ENCODE data around the gene MNX1.

Gene MNX1

DNA sequence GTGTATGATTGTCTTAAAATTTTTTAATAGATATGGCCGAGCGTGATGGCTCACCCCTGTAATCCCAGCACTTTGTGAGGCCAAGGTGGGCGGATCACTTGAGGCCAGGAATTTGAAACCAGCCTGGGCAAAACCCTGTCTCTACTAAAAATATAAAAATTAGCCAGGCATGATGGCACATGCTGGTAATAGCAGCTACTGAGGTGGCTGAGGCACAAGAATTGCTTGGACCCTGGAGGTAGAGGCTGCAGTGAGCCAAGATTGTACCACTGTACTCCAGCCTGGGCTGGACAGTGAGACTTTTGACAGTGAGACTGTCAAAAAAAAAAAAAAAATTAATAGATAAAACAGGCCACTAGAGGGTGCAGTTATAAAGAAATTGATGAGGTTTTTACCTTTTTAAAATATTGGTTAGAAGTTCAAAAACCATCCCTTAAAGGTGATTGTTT, 40.5 kb downstream of the MNX1 start:
- DNase-seq (ENCODE audit: low read depth), result peak; percentile 72
- peaks cover 55% of the 10 kb centered on the region for H3K36me3 ChIP-seq (ENCODE audit: control insufficient read depth, insufficient read depth, low read length, severe bottlenecking)
- H3K9me3 ChIP-seq (ENCODE audit: control insufficient read depth, low read length), result no peaks in the 10 kb centered on the region
- H3K4me3 ChIP-seq (ENCODE audit: low read length), result no peak overlapping the region
- no peak overlapping the region for H3K9ac ChIP-seq (ENCODE audit: low read length)
- H3K27me3 ChIP-seq (replicated peaks; ENCODE audit: control insufficient read depth, insufficient read depth, low read length), result no peaks in the 10 kb centered on the region
- no peaks in the 10 kb centered on the region for H3K4me1 ChIP-seq (ENCODE audit: control insufficient read depth, insufficient read depth, low read length)

DNA sequence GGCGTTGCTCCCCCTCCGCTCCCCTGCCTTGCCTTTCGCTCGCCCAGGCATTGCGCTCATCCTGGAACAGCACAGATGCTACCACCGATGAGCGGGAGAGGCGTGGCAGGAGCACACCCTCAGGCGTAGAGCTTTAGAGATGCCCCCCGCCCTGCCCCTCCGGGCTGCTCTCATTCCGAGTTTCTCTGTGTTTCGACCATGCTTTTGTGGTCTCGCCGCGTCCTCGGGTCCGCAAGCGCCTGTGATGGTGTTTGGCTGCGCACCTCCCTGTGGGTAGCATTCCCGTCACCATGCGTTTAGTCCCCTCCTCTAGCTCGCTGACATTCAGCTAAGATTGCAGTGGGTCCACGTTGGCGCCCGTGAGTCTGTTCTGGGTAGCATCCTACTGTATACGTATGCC, 42.3 kb downstream of the MNX1 start:
- H3K36me3 ChIP-seq (ENCODE audit: control insufficient read depth, insufficient read depth, low read length, severe bottlenecking), result peaks cover 73% of the 10 kb centered on the region
- no peaks in the 10 kb centered on the region for H3K27me3 ChIP-seq (replicated peaks; ENCODE audit: control insufficient read depth, insufficient read depth, low read length)
- no peaks in the 10 kb centered on the region for H3K9me3 ChIP-seq (ENCODE audit: control insufficient read depth, low read length)
- no peak overlapping the region for H3K9ac ChIP-seq (ENCODE audit: low read length)
- no peak for DNase-seq (ENCODE audit: low read depth)
- no peak overlapping the region for H3K4me3 ChIP-seq (ENCODE audit: low read length)
- H3K4me1 ChIP-seq (ENCODE audit: control insufficient read depth, insufficient read depth, low read length), result no peaks in the 10 kb centered on the region

DNA sequence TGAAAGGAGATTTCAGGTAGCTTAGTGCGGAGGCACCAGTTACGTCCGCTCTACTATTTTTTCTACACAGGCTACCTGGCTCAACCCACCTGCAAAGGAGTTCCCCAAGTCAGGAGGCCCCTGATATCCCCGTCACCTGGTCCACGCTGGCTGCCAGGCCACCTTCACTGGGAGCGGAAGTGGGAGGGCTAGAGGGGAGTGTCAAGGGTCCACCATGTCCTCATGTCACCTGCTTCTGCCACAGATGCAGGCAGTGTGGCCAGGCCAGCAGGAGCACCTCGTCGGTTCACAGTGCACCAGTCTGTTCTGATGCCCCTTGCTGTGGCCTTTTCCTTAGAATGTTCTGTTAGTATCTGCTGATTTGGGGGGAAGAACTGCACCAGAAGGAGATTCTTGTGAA, 44.1 kb downstream of the MNX1 start:
- DNase-seq (ENCODE audit: low read depth), result no peak
- Histone ChIP-seq H3K4me3 (ENCODE audit: low read length) (no peak overlapping the region), H3K9me3 (ENCODE audit: control insufficient read depth, low read length) (no peaks in the 10 kb centered on the region), H3K36me3 (ENCODE audit: control insufficient read depth, insufficient read depth, low read length, severe bottlenecking) (peaks cover 83% of the 10 kb centered on the region), H3K9ac (ENCODE audit: low read length) (no peak overlapping the region), H3K27me3 (replicated peaks; ENCODE audit: control insufficient read depth, insufficient read depth, low read length) (no peaks in the 10 kb centered on the region), H3K4me1 (ENCODE audit: control insufficient read depth, insufficient read depth, low read length) (no peaks in the 10 kb centered on the region)

DNA sequence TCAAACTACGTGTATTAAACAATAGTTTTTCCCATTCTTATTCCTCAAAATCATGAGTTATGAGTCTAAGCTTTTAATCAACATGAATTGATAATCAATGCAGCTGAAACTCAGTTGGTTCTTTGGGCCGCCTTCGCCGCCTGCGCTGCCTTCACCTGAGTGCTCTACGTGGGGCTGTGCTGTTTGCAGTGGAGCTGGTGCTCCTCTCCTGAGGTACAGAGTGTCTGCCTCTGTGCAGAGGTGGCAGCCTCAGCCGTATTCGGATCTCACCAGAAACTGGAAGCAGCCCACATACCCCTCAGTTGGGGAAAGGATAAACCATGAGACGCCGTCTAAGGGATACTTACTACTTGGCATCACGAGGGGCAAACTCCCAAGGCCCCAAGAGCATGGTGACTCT, 45.5 kb downstream of the MNX1 start:
- no peak for DNase-seq (ENCODE audit: low read depth)
- no peak overlapping the region for H3K4me3 ChIP-seq (ENCODE audit: low read length)
- no peaks in the 10 kb centered on the region for H3K4me1 ChIP-seq (ENCODE audit: control insufficient read depth, insufficient read depth, low read length)
- peaks cover 86% of the 10 kb centered on the region for H3K36me3 ChIP-seq (ENCODE audit: control insufficient read depth, insufficient read depth, low read length, severe bottlenecking)
- H3K9me3 ChIP-seq (ENCODE audit: control insufficient read depth, low read length), result no peaks in the 10 kb centered on the region
- no peaks in the 10 kb centered on the region for H3K27me3 ChIP-seq (replicated peaks; ENCODE audit: control insufficient read depth, insufficient read depth, low read length)
- no peak overlapping the region for H3K9ac ChIP-seq (ENCODE audit: low read length)

DNA sequence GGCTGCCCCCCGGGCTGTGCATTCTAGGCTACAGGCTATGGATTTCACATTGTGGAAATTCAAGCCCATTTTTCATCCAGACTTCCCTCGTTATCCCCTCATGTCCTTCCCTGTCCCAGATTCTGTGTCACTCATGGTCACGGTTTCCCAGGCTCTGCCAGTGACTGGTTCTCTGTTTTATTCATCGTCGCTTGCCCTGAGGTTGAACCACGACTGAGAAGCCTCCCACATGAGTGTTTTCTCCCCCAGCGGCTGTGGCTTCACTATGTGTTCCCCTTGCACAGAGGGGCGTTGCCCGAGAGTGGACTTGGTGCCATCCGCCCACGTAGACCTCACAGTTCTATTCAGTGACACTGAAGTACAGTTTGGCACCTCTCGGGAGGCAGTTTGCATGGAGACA, 47.0 kb downstream of the MNX1 start:
- no peaks in the 10 kb centered on the region for H3K4me1 ChIP-seq (ENCODE audit: control insufficient read depth, insufficient read depth, low read length)
- H3K9ac ChIP-seq (ENCODE audit: low read length), result no peak overlapping the region
- peaks cover 87% of the 10 kb centered on the region for H3K36me3 ChIP-seq (ENCODE audit: control insufficient read depth, insufficient read depth, low read length, severe bottlenecking)
- no peak overlapping the region for H3K4me3 ChIP-seq (ENCODE audit: low read length)
- H3K27me3 ChIP-seq (replicated peaks; ENCODE audit: control insufficient read depth, insufficient read depth, low read length), result no peaks in the 10 kb centered on the region
- no peak for DNase-seq (ENCODE audit: low read depth)
- no peaks in the 10 kb centered on the region for H3K9me3 ChIP-seq (ENCODE audit: control insufficient read depth, low read length)

DNA sequence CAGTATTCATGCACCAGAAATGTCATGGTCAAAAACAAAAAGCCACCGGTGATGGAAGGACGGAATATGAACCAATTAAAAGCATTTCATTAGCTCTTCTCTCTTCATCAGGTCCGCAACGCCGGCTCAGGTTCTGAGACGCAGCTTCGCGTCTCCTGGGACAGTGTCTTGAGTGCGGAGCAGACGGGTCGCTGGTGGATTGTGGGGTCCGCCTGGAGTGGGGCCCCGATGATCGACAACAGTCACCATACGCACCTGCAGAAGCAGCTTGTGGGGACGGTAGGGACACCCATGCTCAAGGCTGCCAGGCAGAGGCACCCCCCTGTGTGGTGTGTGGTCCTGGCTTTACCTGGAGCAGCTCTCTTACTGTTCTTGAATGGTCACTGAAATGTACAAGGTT, 47.6 kb downstream of the MNX1 start:
- no peak overlapping the region for H3K9ac ChIP-seq (ENCODE audit: low read length)
- no peaks in the 10 kb centered on the region for H3K9me3 ChIP-seq (ENCODE audit: control insufficient read depth, low read length)
- H3K36me3 ChIP-seq (ENCODE audit: control insufficient read depth, insufficient read depth, low read length, severe bottlenecking), result peaks cover 91% of the 10 kb centered on the region
- no peaks in the 10 kb centered on the region for H3K27me3 ChIP-seq (replicated peaks; ENCODE audit: control insufficient read depth, insufficient read depth, low read length)
- no peak for DNase-seq (ENCODE audit: low read depth)
- no peak overlapping the region for H3K4me3 ChIP-seq (ENCODE audit: low read length)
- no peaks in the 10 kb centered on the region for H3K4me1 ChIP-seq (ENCODE audit: control insufficient read depth, insufficient read depth, low read length)

DNA sequence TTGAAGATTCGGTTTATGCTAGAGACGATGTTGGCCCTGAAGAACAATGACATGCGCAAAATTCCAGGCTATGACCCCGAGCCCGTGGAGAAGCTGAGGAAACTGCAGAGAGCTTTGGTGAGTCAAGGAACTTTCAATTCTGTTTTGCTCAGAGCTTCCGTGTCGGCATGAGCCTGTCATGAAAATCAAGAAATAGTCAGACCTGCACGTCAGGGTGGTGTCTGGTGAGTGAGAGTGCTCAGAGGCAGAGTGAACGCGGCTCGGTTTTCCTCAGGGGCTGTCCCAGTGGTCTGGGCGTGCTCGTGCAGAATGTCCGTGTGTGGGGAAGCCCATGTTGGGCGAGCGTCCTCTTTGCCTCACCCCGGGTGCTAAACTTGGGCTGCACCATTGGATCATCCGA, 48.3 kb downstream of the MNX1 start:
- Histone ChIP-seq H3K4me1 (ENCODE audit: control insufficient read depth, insufficient read depth, low read length) (no peaks in the 10 kb centered on the region), H3K9ac (ENCODE audit: low read length) (no peak overlapping the region), H3K27me3 (replicated peaks; ENCODE audit: control insufficient read depth, insufficient read depth, low read length) (no peaks in the 10 kb centered on the region), H3K9me3 (ENCODE audit: control insufficient read depth, low read length) (no peaks in the 10 kb centered on the region), H3K4me3 (ENCODE audit: low read length) (no peak overlapping the region), H3K36me3 (ENCODE audit: control insufficient read depth, insufficient read depth, low read length, severe bottlenecking) (peaks cover 89% of the 10 kb centered on the region)
- no peak for DNase-seq (ENCODE audit: low read depth)

DNA sequence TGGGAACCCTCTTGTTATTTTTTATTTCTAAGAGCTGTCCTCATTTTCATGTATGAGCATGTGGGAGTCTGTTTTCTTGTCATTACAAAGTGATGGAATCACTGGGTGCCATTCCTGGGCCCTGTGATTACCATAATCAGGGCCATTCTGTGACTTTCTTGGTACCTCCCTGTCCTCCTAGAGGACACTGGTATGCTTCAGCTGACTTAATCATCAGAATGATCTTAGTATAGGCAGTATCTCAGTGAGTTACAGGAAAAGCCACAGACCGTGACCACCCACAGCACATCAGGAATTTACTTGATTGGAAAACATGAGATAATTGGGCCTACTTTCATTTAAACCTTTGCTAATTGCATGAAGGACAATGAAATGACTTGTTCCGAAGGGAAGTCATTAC, 53.7 kb downstream of the MNX1 start:
- peak; percentile 17 for DNase-seq (ENCODE audit: low read depth)
- Histone ChIP-seq H3K36me3 (ENCODE audit: control insufficient read depth, insufficient read depth, low read length, severe bottlenecking) (peaks cover 80% of the 10 kb centered on the region), H3K9me3 (ENCODE audit: control insufficient read depth, low read length) (no peaks in the 10 kb centered on the region), H3K4me1 (ENCODE audit: control insufficient read depth, insufficient read depth, low read length) (peaks cover 5% of the 10 kb centered on the region), H3K27me3 (replicated peaks; ENCODE audit: control insufficient read depth, insufficient read depth, low read length) (no peaks in the 10 kb centered on the region), H3K9ac (ENCODE audit: low read length) (no peak overlapping the region), H3K4me3 (ENCODE audit: low read length) (no peak overlapping the region)

DNA sequence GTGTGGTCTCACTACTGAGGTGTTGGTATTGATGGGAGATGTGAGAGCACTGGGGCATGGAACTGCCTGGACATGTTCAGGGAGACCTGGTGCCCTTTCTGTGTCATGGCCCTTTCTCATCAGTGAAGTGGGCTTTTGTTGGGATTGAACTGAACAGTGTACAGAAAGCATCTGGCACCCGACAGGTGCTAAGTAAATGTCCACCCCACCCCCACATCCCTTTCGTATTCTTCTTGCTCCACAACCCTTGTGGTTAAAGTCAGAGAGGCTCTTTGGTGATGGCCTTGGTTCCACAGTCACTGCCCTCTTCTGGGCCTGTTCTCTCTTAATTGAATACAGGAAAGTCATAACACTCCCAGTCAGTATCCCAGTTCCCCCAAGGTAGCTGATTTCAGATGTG, 55.5 kb downstream of the MNX1 start:
- Histone ChIP-seq H3K9me3 (ENCODE audit: control insufficient read depth, low read length) (no peaks in the 10 kb centered on the region), H3K4me1 (ENCODE audit: control insufficient read depth, insufficient read depth, low read length) (peaks cover 17% of the 10 kb centered on the region), H3K36me3 (ENCODE audit: control insufficient read depth, insufficient read depth, low read length, severe bottlenecking) (peaks cover 62% of the 10 kb centered on the region), H3K4me3 (ENCODE audit: low read length) (no peak overlapping the region), H3K27me3 (replicated peaks; ENCODE audit: control insufficient read depth, insufficient read depth, low read length) (no peaks in the 10 kb centered on the region), H3K9ac (ENCODE audit: low read length) (no peak overlapping the region)
- DNase-seq (ENCODE audit: low read depth), result no peak
